HG02981 (cell line): ENCODE results near the gene ATF3.
"Not testable (repeated sequence)": the region's sequence is repeated elsewhere in the genome, so short reads cannot be mapped to it uniquely, and the experiment has no call there.

Source experiments
- ATAC-seq: cut with Tn5 transposase; IDR thresholded peaks from one replicate; pipeline ENCODE4 v1.9.1; 2021; ENCODE audit warnings: mild to moderate bottlenecking, moderate library complexity; ENCODE audit not compliant: unreplicated experiment

Gene ATF3

DNA sequence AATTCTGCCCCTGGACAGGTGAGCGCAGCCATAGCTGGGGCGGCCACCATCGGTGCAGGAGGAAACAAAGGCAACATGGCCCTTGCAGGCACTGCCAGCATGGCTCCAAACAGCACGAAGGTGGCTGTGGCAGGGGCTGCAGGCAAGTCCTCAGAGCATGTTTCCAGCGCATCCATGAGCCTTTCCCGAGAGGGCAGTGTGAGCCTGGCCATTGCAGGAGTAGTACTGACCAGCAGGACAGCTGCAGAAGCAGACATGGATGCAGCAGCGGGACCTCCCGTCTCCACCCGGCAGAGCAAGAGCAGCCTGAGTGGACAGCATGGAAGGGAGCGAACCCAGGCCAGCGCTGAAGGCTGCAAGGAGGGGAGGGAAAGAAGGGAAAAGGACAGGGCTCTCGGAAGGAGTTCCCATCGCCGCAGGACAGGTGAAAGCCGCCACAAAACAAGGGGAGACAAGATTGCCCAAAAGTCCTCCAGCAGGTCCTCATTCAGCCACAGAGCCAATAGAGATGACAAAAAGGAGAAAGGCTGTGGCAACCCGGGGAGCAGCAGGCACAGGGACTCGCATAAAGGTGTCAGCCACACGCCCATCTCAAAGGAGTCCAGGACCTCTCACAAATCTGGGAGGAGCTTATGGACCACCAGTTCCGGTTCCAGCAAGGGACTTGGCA is 17.4 kb downstream of the ATF3 start:
- no peak for ATAC-seq

DNA sequence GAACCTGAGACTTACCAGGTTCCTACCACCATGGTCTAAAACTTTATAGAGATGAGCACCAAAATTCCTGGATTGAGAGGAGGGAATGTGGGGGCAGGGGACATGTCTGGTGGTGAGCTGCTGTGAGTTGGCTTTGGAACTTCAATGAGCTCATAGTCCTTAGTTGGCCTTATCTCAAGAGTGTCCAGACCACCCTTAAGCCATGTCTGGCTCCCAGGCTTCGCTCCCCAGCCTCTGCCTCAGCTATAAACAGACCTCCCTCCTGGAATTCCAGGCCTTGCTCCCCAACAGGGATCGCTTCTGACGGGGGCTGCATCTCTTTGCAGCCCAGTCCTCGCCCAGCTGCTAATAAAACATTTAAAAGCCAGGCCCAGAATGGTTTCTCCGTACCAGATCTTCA is 19.5 kb downstream of the ATF3 start:
- no peak for ATAC-seq

DNA sequence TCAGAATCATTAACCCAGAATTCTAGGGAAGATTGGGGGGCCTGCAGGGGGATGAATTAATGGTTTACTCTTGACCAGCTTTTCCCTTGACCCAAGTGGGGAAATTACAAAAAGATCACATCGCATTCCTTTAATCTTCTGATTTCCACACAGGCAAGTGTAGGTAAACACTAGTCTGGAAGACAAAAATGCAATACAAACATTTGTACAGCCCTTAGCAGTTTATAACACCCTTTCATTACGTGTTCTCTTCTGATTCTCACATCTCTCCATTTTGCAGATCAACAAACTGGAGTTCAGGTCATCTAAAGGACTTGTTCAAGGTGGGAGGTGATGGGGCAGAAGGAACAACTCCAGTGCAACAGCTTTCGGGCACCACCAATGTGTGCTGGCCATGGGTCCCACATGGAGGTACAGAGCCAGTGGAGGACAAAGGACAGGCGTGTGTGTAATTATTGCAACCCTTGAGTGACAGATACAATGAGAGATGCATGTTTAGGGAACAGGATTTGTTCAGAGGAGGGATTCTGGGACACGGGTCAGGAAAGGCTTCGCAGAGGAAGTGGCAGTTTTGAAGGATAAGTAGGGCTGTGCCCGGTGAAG is 20.4 kb downstream of the ATF3 start:
- no peak for ATAC-seq

DNA sequence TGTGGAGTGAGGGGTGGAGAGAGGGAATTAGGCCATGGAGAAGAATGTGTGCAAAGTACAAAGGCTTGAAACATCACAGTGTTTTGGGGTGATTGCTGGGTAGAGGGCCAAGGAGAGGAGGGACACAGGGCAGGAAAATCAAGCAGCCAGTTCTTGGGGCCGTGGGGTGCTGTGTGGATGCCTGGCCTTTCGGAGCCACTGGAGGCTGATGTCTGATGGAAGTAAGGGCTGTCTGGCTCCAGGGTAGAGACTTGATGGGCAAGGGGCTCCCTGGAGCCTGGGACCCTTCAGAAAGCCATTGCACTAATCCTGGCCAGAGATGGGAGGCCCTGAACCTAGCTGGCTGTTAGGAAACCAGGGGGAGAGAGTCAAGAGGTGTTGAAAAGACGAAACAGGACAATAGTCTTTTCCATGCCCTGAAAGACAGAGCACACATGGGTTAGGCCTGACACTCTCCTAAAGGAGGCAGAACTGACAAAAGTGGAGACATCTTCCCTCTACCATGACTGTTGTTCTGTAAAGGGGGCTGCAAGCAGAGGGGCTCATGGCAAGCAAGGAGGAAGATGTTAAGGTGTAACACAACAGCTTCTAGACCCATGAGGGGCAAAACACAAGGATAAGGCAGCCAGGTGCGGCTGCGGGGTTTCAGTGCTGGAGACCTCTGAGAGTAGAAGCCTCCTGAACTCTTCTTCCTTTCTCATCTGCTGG is 21.0 kb downstream of the ATF3 start:
- no peak for ATAC-seq

DNA sequence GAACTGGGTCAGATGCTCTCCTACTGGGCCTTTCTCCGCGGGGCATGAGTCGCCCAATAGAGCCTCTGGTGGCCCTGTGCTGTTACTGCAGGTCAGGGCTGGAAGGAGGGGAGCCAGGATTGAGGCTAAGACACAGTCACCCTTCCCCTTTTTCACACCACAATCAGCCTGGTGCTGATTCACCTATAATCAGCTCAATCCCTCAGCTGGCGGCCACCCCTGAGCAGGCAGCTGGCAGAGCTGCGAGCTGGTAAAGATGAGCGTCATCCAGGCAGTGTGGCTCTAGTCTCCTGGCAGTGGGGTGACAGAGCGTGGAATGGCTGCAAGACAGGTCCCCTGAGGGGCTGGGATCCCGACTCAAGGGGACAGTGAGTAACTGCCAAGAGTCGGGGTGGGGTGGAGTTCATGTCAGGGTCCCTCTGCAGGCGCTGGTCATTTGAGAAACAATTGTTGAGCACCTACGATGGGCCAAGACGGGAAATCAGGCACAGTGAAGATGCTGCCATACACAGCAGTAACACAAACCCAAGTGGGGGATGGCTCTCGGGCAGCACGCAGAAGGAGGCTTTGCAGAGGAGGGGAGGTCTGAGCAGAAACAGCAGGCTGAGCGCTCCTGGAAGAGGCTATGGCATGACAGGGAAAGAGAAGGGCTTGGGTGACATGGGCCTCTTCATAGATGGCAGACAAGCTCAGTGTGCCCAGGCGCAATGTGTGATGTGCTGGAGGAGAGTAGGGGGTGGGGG is 21.8 kb downstream of the ATF3 start:
- peak; percentile 95 for ATAC-seq

DNA sequence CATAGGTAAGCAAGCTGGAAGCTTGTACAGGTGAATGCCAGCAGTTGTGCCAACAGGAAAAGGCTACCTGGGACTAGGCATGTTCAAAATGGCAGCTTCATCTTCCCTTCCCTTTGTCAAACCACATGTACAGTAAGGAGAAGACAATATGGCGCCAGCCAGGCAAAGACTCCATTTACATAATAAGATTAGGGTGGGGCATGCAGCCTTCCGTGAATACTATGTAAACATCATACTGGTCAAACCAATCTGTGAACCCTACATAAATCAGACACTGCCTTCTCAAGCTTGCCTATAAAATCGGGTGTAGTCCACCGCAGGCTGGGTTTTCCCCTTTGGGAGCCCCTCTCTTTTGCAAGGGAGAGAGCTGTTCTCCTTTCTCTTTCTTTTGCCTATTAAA is 24.6 kb downstream of the ATF3 start:
- ATAC-seq = no peak

DNA sequence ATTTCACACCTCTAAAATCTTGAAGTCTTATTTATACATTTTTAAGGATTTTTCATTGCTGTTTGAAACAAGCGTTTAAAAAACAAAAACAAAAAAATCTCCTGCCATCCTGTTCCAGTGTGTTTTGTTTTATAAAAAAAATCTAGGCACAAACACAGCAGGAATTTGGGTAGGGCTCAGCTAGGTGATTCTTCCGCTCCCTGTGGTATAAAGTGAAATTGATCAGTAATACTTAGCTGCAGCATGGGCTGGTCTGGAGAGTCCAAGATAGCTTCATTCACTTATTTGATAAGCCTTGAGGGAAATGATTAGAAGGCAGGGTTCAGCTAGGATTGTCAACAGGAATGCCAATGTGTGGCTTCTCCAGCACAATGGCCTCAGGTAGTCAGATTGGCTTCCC is 25.7 kb downstream of the ATF3 start:
- ATAC-seq = no peak

DNA sequence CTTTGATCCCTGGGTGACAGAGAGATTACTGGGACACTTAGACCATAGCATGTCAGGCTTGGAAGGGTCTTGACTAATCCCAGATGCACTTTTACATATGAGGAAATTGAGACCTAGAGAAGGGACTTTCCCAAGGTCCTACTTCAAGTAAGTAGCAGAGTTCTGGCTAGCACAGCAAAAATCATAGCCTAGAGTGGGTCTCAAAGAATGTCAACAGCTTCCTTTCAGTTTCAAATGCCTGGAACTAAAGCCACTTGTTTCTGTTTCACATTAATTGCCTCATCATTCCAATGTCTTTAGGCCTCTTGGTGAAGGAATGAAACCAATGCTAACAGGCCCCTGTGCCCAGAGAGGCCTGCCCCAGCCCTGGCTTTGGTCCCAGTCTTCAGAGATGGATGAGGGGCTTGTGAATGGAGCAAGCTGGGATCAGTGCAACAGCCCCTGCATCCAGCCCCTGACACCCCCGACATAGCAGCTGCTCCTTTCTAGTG is 26.6 kb downstream of the ATF3 start:
- peak; percentile 41 for ATAC-seq

DNA sequence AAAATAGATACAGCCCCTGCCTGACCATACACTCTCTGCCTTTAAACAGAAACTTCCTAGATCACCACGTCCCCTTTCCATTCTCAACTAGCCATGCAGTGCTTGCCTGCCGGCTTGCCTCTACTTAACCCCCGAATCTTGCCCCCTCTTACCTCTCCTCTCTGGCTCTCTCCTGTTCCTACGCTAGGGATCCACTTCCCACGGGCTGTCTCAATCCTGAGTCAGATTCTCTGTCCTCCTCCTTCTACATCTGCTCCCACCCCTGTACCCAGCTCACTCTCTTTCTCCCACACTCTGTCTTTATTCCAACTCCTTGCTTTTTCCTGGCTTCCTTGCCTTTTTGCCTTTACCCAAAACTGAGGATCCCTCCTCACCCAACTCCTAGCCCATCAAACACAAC is 29.3 kb downstream of the ATF3 start:
- ATAC-seq = no peak

DNA sequence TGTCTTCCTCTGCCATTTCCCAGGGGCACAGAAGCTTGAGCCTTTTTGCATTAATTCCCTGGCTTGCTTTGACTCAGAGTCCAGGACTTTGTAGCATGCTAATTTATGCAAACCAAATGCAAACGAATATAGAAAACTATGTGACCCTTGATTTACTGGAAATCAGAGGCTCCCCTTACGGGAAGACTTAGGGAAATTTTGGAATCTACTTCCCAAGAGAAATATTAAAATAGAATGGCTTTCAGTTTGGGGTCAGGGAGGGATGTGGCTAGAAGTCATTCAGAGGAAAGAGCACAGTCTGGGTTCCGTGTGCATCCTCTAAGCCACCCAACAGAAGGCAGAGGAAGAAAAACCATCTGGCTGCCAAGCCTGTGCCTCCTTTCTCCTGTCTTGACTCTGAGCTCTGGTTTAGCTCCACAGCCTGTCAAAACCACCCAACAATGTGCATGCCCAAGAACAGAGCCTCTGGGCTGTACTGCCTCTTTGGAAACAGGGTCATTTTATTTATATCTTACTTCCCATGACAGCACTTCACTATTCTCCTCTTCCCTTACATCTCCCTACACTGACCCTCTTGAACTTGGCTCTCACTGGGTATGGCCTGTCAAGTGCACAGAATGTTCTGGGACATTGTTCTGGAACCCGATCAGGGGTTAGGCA is 30.1 kb downstream of the ATF3 start:
- no peak for ATAC-seq

DNA sequence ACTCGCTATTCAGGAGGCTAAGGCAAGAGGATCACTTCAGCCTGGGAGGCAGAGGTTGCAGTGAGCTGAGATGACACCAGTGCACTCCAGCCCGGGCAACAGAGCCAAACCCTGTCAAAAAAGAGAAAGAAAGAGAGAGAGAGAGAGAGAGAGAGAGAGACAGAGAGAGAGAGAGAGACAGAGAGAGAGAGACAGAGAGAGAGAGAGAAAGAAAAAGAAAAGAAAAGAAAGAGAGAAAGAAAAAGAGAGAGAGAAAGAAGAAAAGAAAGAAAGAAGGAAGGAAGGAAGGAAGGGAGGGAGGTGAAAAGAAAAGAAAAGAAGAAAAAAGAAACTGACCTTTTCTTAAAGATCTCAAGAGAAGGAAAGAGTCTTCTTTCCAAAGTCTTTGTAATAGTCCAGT is 31.0 kb downstream of the ATF3 start:
- not testable (repeated sequence) for ATAC-seq

DNA sequence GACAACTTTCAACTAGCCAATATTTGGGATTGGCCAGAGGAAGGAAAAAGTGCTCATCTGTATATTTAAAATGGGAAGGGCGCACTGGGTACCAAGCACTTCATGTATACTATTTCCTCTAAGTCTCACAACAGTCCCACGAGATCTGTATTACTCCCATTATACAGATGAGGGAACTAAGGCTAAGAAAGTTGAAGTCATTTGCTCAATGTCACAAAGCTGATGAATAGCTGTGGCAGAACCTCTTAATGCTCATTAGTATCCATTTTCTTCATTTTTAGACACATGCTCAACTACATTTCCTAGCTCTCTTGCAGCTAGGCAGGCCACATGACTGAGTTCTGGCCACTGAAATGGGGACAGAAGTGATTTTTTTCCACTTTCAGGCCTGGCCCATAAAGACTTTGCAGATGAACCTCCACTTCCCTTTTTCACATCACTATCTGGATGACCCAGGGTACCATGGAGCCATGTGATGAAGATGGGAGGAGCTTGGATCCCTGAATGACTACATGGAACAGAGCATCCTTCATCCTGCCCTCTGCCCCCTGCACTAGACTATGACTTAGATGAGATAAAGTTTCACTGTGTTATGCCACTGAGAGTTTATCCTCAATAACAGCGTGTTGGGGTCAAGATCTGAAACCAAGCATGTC is 31.8 kb downstream of the ATF3 start:
- no peak for ATAC-seq

DNA sequence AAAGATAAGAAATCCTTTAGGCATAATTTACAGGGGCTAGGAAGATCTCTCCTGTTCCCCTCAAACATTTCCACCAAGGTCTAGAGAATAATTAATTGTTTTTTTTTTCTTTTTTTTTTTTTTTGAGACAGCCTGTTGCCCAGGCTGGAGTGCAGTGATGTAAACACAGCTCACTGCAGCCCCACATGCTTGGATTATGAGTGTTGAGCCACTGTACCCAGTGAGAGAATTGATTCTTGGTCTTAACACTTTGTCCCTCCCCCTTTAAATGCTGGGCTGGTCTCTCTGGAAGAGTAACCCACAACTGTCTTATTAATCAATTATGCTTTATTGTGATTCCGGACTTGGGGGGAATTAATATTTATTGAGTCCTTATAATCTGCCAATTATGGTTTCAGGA is 33.4 kb downstream of the ATF3 start:
- ATAC-seq = no peak

DNA sequence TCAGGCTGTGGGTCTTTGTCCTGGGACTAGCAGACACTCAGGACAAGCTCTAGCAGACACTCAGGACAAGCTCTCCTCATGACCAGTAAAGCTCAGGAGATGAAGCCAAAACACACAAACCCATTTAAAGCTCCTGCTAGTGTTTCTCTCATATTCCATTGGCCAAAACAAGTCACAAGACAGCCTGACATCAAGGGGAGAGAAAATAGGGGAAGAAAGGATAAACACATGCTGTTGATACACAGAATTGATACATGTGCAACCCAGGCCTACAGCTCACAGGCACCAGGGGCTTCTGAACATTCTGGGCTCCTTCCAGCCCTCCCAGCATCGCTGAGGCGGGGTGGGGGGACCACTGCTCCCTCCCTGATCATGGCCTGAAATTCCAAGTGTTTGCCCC is 35.3 kb downstream of the ATF3 start:
- ATAC-seq = no peak

DNA sequence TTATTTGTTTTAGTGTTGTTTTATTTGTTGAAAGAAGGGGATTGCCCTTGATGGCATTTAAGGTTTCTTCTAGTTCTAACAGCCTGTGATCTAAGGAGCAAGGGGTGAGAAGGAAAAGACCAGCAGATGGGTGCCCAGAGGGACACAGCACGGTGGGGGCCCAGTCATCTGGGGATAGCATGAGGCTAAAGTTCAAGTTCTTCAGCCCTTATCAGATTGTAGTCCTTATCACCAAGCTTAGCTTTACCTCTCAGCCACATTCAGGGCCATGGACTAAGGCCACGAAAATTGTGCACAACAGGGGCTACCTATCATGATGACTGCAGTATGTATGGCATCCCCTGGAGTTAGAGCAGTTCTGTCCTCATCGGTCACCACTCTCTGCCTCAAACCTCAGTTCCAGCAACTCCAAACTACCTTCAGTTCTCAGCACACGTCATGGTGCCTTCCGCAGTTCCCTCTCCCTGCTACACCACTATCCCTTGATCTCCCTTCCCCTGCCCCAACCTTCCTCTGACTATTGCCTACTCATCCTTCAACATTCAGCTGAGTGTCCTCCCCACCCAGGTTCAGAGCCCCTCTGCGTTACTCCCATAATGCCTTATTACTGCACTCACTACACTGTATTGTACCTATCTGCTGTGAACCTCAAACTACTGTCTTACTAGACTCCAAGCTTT is 36.4 kb downstream of the ATF3 start:
- ATAC-seq = no peak

DNA sequence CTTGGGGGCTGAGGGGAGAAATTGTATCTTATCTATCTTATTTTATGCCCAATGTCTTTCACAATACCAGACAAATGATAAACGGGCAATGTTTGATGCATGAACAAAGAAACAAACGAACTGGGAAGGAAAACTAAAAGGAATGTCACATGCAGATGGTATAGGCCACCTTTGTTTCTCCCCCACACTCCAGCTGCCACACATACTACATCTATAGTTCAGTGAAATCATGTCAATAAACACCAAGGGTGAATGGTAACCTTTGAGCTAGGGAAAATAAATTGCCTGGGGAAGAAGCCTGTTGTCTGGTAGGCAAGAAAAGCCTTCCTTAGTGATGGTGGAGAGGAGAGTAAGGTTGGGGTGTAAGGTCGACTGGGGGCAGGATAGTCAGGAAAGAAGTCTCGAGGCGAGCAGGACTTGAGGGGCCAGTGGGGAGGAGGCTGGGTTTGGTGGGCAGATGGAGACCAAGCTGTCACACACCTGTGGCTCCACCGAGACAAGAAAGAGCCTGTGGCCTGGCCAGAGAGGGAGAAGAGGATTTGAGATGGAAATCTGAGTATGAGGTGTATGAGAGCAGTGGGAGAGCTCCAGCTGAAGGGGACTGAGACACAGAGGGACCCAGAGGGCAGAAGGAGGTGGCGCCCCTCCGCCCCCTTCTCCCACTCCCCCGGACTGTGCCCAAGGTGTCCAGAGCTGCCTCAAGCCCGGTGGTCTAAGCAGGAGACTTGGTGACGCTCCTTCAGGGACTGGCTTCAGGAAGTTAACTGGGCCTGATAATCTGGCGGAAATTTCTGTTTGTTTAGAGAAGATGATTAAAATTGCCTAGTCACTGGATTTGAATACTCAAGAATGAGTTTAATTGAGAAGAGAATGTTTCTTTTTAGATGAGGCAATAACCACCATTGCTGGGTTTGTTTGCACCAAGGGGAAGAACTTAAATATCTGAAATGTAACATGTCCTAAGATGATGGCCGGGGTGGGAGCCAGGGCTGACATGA is 37.3 kb downstream of the ATF3 start:
- no peak for ATAC-seq

DNA sequence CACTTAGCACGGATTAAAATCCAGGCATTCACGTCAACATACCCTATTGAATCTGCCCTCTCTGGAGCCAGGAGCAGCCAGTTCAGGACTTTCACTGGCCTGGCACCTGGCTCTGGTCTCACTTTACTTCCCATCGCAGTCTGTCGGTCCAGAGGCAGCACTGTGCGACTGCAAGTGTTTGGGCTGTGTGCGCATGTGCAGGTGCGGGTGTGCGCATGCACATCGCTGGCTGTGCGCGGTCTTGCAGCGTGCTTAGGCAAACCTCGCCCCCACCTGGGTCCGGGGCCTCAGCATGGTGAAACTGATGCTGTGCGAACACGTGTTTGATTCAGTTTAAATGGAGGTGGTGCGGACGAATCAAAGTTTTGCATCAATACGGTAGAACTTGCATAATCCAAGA is 38.0 kb downstream of the ATF3 start:
- ATAC-seq = no peak

DNA sequence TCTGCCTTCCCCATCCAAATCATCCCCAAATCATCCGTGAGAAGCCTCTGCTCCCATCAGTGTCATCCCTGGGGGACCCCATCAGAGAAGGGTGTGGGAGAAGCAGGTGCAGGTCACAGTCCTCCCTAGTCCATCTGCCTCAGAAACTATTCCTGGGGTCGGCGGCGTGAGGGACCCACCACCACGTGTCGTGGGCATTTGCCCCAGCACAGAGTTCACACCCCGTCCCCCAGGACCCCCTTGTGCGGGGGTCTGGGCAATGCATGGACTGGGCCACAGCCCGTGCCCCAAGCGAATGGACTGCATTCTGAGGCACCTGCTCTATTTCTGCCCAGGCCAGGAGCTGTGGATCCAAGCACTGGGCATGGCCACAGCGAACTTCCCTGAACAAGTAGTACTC is 38.4 kb downstream of the ATF3 start:
- no peak for ATAC-seq

DNA sequence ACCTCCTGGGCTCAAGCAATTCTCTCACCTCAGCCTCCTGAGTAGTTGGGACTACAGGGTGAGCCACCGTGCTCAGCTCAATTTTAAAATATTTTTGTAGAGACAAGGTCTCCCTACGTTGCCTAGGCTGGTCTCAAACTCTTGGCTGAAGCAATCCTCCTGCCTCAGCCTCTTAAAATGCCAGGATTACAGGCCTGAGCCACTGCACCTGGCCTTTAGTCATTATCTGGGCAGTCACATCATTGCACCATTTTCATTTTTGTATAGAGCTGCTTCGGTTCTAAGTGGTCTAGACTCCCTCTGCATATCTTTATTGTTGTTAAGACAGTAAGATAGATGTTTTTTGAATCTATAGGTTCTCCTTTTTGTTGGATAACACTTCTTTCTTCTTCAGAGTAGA is 39.9 kb downstream of the ATF3 start:
- ATAC-seq = no peak
